Endothelial cell of umbilical vein (primary cell): Measurements from ENCODE around the gene SLC16A5. TPM values are rescaled to one million over a fixed set of nuclear protein-coding genes. Genes with fewer than 3 reads are reported as not detected.

Experiments
- BruUV-seq: library from RNA; stranded (reverse); fragments of 400-500 nt; replicated peaks from 2 replicates; lab custom pipeline; 2021; lab: Mats Ljungman, UMichigan
- CTCF ChIA-PET: fragments of 300-600, 350-600 bp; sonication (Branson Sonifier 250); formaldehyde crosslinking; loops from one replicate; lab custom pipeline; 2021; ENCODE audit warnings: antibody characterized with exemption, inconsistent platforms; lab: Charles Lee
- POLR2A ChIA-PET: fragments of 300-600, 350-600 bp; sonication (Branson Sonifier 250); formaldehyde crosslinking; loops from one replicate; lab custom pipeline; 2021; ENCODE audit warnings: antibody characterized with exemption, inconsistent platforms; lab: Charles Lee
- DNase-seq: peaks from one replicate; pipeline ENCODE4 v3.0.0-alpha.2; 2011; ENCODE audit warnings: low read depth, low spot score
- FAIRE-seq: peaks from 2 replicates; lab custom pipeline; 2011; peaks lifted over from hg19 to GRCh38; lab: Jason Lieb, UNC
- H2AFZ ChIP-seq: 2 replicates; pipeline ENCODE4 v1.6.0; 2012; ENCODE audit warnings: low read depth, low read length, control low read depth, inconsistent platforms
- H3K27ac ChIP-seq: 2 replicates; pipeline ENCODE4 v1.5.1; 2011; ENCODE audit warnings: low read depth, mild to moderate bottlenecking, control low read depth, low read length, moderate library complexity; ENCODE audit not compliant: insufficient read depth
- H3K27me3 ChIP-seq, 2 experiments: 2 replicates each; pipeline versions ENCODE4 v1.6.0 to v1.6.1; 2011; ENCODE audit warnings: low read length in 2 of 2, mixed read lengths in 1 of 2; ENCODE audit not compliant: control insufficient read depth in 2 of 2, insufficient read depth in 2 of 2
- H3K36me3 ChIP-seq, 2 experiments: 2 replicates in 1 of 2; 3 replicates in 1 of 2; pipeline ENCODE4 v1.5.1; 2011; ENCODE audit warnings: low read length in 2 of 2, mild to moderate bottlenecking in 1 of 2, moderate library complexity in 1 of 2; ENCODE audit not compliant: control insufficient read depth in 2 of 2, insufficient read depth in 2 of 2; ENCODE audit errors: extremely low read depth in 1 of 2
- H3K4me1 ChIP-seq: 3 replicates; pipeline ENCODE4 v1.5.1; 2011; ENCODE audit warnings: mild to moderate bottlenecking, low read length; ENCODE audit not compliant: control insufficient read depth, insufficient read depth; ENCODE audit errors: extremely low read depth
- H3K4me2 ChIP-seq: 2 replicates; pipeline ENCODE4 v1.6.1; 2011; ENCODE audit warnings: low read length, control low read depth, mixed read lengths; ENCODE audit not compliant: insufficient read depth
- H3K4me3 ChIP-seq, 3 experiments: fragments of 200-600 bp in 1 of 3; sonication (generic), shearing (Covaris generic) in 1 of 3; replicated peaks in 1 of 3; 2 replicates each; pipeline ENCODE4 v1.5.1; 2011 to 2016; ENCODE audit warnings: control low read depth in 3 of 3, low read length in 3 of 3, mild to moderate bottlenecking in 2 of 3, inconsistent platforms in 1 of 3, low read depth in 1 of 3, moderate library complexity in 1 of 3; ENCODE audit not compliant: insufficient read depth in 1 of 3
- H3K79me2 ChIP-seq: 2 replicates; pipeline ENCODE4 v1.6.0; 2012; ENCODE audit warnings: low read length, inconsistent platforms; ENCODE audit not compliant: control insufficient read depth, insufficient read depth
- H3K9ac ChIP-seq: replicated peaks from 2 replicates; pipeline ENCODE3; 2011; ENCODE audit warnings: low read length, control low read depth; ENCODE audit not compliant: insufficient read depth; ENCODE audit errors: extremely low read depth
- H3K9me1 ChIP-seq: replicated peaks from 3 replicates; pipeline ENCODE4 v1.6.0; 2011; ENCODE audit warnings: mild to moderate bottlenecking, low read length; ENCODE audit not compliant: control insufficient read depth, insufficient read depth; ENCODE audit errors: extremely low read depth
- H3K9me3 ChIP-seq: replicated peaks from 2 replicates; pipeline ENCODE4 v1.5.1; 2012; ENCODE audit warnings: low read length, inconsistent platforms; ENCODE audit not compliant: control insufficient read depth, insufficient read depth
- H4K20me1 ChIP-seq: replicated peaks from 2 replicates; pipeline ENCODE3; 2011; ENCODE audit warnings: mild to moderate bottlenecking, low read length; ENCODE audit not compliant: control insufficient read depth, insufficient read depth; ENCODE audit errors: extremely low read depth
- CTCF ChIP-seq, 2 donors: IDR thresholded peaks; 1 replicate in 1 of 2; 2 replicates in 1 of 2; pipeline ENCODE4 v1.5.1; 2011; ENCODE audit warnings: low read length in 2 of 2, mild to moderate bottlenecking in 2 of 2, moderate library complexity in 2 of 2, control low read depth in 1 of 2, inconsistent platforms in 1 of 2, low read depth in 1 of 2; ENCODE audit not compliant: insufficient read depth in 1 of 2; ENCODE audit errors: extremely low read depth in 1 of 2
- EZH2 ChIP-seq: IDR thresholded peaks from 2 replicates; pipeline ENCODE4 v1.6.1; 2012; ENCODE audit warnings: borderline replicate concordance, low read depth, mild to moderate bottlenecking, moderate library complexity, low read length, inconsistent platforms; ENCODE audit not compliant: severe bottlenecking
- FOS ChIP-seq: IDR thresholded peaks from 2 replicates; pipeline ENCODE4 v1.6.1; 2011; ENCODE audit warnings: mild to moderate bottlenecking, low read length, moderate library complexity, borderline replicate concordance; ENCODE audit not compliant: insufficient read depth
- GATA2 ChIP-seq: IDR thresholded peaks from 2 replicates; pipeline ENCODE4 v1.7.0; 2011; ENCODE audit warnings: low read depth, mild to moderate bottlenecking, moderate library complexity, mixed read lengths, low read length; ENCODE audit not compliant: insufficient read length, insufficient read depth
- JUN ChIP-seq: IDR thresholded peaks from 2 replicates; pipeline ENCODE4 v1.6.1; 2011; ENCODE audit warnings: borderline replicate concordance, low read depth; ENCODE audit not compliant: insufficient read length, insufficient read depth
- MYC ChIP-seq: IDR thresholded peaks from one replicate; pipeline ENCODE4 v1.6.1; 2011; ENCODE audit warnings: mild to moderate bottlenecking, low read depth, low read length
- POLR2A ChIP-seq: IDR thresholded peaks from 2 replicates; pipeline ENCODE4 v1.6.1; 2012; ENCODE audit warnings: low read depth, mild to moderate bottlenecking, control low read depth, low read length
- POLR2AphosphoS5 ChIP-seq: IDR thresholded peaks from 2 replicates; pipeline ENCODE4 v1.6.1; 2012; ENCODE audit warnings: low read depth, mild to moderate bottlenecking, control low read depth, low read length, moderate library complexity; ENCODE audit not compliant: insufficient read depth
- dilution Hi-C: fragments of 300-500 bp; cut with MboI; formaldehyde crosslinking; loops from one replicate; pipeline ENCODE4 v1.15.0; 2019; ENCODE audit warnings: low sequenced_read_pairs; ENCODE audit not compliant: extremely low pct_ligation_motif_present
- intact Hi-C: fragments of 100-400 bp; cut with micrococcal nuclease; formaldehyde crosslinking; loops from one replicate; pipeline ENCODE4 v1.10.0; 2022
- polyA plus RNA-seq, 4 experiments: library from polyadenylated mRNA; depleted of rRNA in 3 of 4; stranded (reverse) in 3 of 4; unstranded in 1 of 4; fragments of >200 nt; gene quantifications; 2 replicates each; pipeline versions ENCODE4 v1.2.1 to v1.2.3, GENCODE V29; 2011 to 2012; ENCODE audit warnings: missing spikeins in 1 of 4
- total RNA-seq: library from RNA; stranded (reverse); gene quantifications from 2 replicates; pipeline ENCODE4 v1.2.3, GENCODE V29; 2021
- TF ChIP-seq, protein P1 (sequence below): IDR thresholded peaks from 2 replicates; pipeline ENCODE4 v1.6.1; 2011; ENCODE audit not compliant: insufficient read depth, insufficient read length

Gene SLC16A5
- total and polyA plus RNA-seq, 2 donors (not counting 3 experiments of a cell fraction or from before 2014, with no cell fraction given) = 16.4 to 23.3 TPM

- Histone ChIP-seq H3K79me2 (peaks cover 61% of the 10 kb centered on the region), H3K4me3 (peak overlapping the region; percentile 57 to 83 (median 62)), H3K4me1 (peaks cover 14% of the 10 kb centered on the region), H3K27me3 (no peaks in the 10 kb centered on the region), H3K9me3 (no peaks in the 10 kb centered on the region), H3K9ac (peak overlapping the region; percentile 75), H3K27ac (peak overlapping the region; percentile 60), H3K9me1 (no peaks in the 10 kb centered on the region), H3K4me2 (peak overlapping the region; percentile 77), H2AFZ (no peak overlapping the region), H3K36me3 (peaks cover 3 to 5% of the 10 kb centered on the region in 2 experiments), H4K20me1 (no peaks in the 10 kb centered on the region)
- dilution Hi-C loops = no loop called here
- DNase-seq (peak; percentile 49), FAIRE-seq (peak; percentile 80)
- ChIA-PET CTCF (interaction anchor here (1.1 kb wide), 1 partner anchor 19 kb away, joined by 3 read pairs; no protein-coding TSS in a partner anchor), POLR2A (interaction anchor here (0.9 kb wide), 1 partner anchor 16 kb away, joined by 3 read pairs; no protein-coding TSS in a partner anchor)
- TF ChIP-seq, protein P1, sequence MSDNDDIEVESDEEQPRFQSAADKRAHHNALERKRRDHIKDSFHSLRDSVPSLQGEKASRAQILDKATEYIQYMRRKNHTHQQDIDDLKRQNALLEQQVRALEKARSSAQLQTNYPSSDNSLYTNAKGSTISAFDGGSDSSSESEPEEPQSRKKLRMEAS = no peak
- no peak for TF ChIP-seq POLR2A
- TF ChIP-seq POLR2AphosphoS5 = no peak
- TF ChIP-seq CTCF (IDR thresholded peaks at IDR 0.05; ENCODE audit: extremely low read depth in 1 of 2, insufficient read depth in 1 of 2, low read depth in 1 of 2, low read length in 2 of 2) = no peak
- no peak for TF ChIP-seq EZH2
- TF ChIP-seq FOS = no peak
- TF ChIP-seq GATA2 = no peak
- TF ChIP-seq JUN = no peak
- no peak for TF ChIP-seq MYC
- TSS peak; percentile 40 for BruUV-seq
- intact Hi-C loops = no loop called here
Measured at GRCh38 chr17:75152922-75153779, 65.4 kb downstream of the SLC16A5 start.
